Stimulated activated CD4-positive, alpha-beta T cell treated with anti-CD3 and anti-CD28 coated beads, Interleukin-4, amount 100 ng/mL, for 48 hours (primary cell): ENCODE results near the gene APPL2.

Experiments used
- DNase-seq, 2 donors: peaks; one replicate each; pipeline ENCODE4 v3.0.0-alpha.2; 2020; ENCODE audit warnings: low read depth in 2 of 2

Gene APPL2

GRCh38 chr12:105222726-105223351 is 13.1 kb downstream of the APPL2 start:
- DNase-seq = no peak

GRCh38 chr12:105222284-105222655 is 13.7 kb downstream of the APPL2 start:
- no peak for DNase-seq

GRCh38 chr12:105221583-105222283 is 14.2 kb downstream of the APPL2 start:
- no peak for DNase-seq

- DNase-seq = no peak
Measured at GRCh38 chr12:105220929-105221290, 15.1 kb downstream of the APPL2 start.

- DNase-seq = no peak
Measured at GRCh38 chr12:105220150-105220928, 15.6 kb downstream of the APPL2 start.

GRCh38 chr12:105219261-105220028 is 16.5 kb downstream of the APPL2 start:
- no peak for DNase-seq

GRCh38 chr12:105218434-105218833 is 17.5 kb downstream of the APPL2 start:
- no peak for DNase-seq

- no peak for DNase-seq
Measured at GRCh38 chr12:105214670-105215375, 21.2 kb downstream of the APPL2 start.

- no peak for DNase-seq
Measured at GRCh38 chr12:105214148-105214547, 21.8 kb downstream of the APPL2 start.

- no peak for DNase-seq
Measured at GRCh38 chr12:105212438-105212837, 23.5 kb downstream of the APPL2 start.

- no peak for DNase-seq
Measured at GRCh38 chr12:105209091-105209490, 26.9 kb downstream of the APPL2 start.

- no peak for DNase-seq
Measured at GRCh38 chr12:105206686-105207374, 29.1 kb downstream of the APPL2 start.

GRCh38 chr12:105205322-105206048 is 30.5 kb downstream of the APPL2 start:
- DNase-seq = no peak

- peak; percentile 19 to 28 for DNase-seq
Measured at GRCh38 chr12:105204916-105205315, 31.1 kb downstream of the APPL2 start.

GRCh38 chr12:105204127-105204526 is 31.8 kb downstream of the APPL2 start:
- no peak for DNase-seq

GRCh38 chr12:105202202-105202601 is 33.8 kb downstream of the APPL2 start:
- no peak for DNase-seq

- no peak for DNase-seq
Measured at GRCh38 chr12:105201299-105201698, 34.7 kb downstream of the APPL2 start.

GRCh38 chr12:105200385-105200784 is 35.6 kb downstream of the APPL2 start:
- DNase-seq = no peak

GRCh38 chr12:105198961-105199360 is 37.0 kb downstream of the APPL2 start:
- no peak for DNase-seq

GRCh38 chr12:105196090-105196489 is 39.9 kb downstream of the APPL2 start:
- DNase-seq = no peak
